HG02970 (cell line): Measurements from ENCODE around the gene EIF3K.
"Not testable (repeated sequence)": the region's sequence is repeated elsewhere in the genome, so short reads cannot be mapped to it uniquely, and the experiment has no call there.

Experiments used
- ATAC-seq: cut with Tn5 transposase; IDR thresholded peaks from one replicate; pipeline ENCODE4 v1.9.1; 2021; ENCODE audit warnings: mild to moderate bottlenecking, moderate library complexity, moderate number of reproducible peaks; ENCODE audit not compliant: unreplicated experiment, low FRiP score

The EIF3K gene, protein sequence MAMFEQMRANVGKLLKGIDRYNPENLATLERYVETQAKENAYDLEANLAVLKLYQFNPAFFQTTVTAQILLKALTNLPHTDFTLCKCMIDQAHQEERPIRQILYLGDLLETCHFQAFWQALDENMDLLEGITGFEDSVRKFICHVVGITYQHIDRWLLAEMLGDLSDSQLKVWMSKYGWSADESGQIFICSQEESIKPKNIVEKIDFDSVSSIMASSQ

DNA sequence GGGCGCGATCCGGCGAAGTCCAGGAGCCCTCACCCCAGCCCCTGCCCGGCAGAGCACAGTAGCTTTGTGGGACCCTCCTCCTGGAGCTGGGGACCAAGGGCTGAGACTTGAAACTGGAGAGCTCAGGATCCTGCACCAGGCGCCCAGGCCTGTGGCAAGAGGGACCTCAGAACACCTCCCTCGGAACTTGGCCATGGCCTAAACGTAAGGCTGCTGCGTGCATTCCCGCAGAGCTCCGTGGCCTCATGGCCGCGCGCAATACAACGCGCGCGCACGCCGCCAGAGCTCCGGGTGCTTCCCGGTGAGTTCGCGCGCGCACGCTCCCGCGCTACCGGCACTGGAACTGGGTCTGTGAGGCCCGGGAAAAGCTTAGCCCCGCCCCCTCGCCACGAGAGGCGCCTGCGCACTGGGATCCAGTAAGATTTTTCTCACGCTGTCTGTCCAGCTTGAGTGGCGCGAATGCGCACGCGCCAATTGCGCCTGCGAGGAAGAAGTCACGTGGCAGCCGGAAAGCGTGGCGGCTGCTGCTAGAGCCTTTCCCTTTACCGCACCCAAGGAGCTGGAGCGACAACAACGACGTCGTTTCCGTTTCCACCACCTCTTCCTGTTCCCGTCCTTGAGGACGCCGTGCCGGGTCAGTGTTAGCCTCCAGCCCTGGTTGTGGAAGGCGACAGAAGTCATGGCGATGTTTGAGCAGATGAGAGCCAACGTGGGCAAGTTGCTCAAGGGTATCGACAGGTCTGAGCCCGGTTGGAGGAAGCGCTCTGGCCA, at the start of gene EIF3K:
Gene EIF3K (plus strand): TSS at position 599 of the 771 bp plus-strand sequence. CDS start 81 bp downstream, at position 680.
- ATAC-seq = peak; percentile 62

DNA sequence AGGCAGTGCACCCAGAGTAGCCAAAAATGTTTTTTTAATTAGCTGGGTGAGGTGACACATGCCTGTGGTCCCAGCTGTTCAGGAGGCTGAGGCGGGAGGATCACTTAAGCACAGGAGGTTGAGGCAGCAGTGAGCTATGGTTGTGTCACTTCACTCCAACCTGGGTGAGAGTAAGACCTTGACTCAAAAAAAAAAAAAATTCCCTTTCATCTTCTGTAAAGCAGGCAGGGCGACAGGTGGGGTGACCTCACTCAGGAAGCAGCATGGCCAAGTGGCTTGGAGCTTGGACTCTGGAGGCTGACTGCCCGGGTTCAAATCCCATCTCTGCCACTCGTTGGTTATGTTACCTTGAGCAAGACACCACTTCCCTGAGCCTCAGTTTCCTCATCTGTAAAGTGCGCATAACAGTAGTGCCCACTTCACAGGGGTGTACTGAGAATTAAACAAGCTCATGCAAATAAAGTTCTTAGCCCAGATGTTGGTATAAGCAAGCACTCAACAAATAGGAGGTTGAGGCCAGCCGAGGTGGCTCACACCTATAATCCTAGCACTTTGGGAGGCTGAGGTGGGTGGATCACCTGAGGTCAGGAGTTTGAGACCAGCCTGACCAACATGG, 49.5 kb upstream of the EIF3K start:
- ATAC-seq = no peak

DNA sequence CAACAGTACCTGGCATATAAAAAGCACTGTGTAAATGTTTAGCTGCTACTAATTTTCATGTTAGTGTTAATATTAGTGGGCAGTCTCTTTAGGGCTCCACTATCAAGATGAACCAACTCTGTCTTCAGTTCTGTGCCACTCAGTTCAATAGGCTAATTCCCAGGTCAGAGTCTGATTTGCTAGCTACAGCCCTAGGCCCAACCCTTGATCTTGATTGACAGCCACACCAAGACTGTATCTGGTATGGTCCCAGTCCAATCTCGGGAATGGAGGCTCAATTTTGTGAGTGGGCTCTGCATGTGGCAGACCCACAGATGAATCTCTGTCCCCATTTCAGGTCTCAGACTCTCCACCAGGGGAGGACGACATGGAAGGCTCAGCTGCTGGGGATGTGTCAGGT, 47.3 kb upstream of the EIF3K start:
- no peak for ATAC-seq

DNA sequence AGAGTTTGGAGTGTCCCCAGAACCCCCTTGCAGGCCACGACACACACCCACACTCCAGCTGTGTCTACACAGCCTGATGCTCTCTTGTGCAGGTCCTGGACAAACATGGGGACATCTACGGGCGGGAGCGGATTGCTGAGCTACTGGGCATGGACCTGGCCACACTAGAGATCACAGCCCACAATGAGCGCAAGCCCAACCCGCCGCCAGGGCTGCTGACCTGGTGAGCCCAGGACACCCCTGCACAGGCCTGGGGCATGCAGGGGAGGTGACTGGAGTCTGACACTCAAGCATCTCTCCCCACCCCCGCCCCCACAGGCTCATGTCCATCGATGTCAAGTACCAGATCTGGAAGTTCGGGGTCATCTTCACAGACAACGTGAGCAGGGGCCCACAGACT, 41.2 kb upstream of the EIF3K start:
- ATAC-seq = no peak

DNA sequence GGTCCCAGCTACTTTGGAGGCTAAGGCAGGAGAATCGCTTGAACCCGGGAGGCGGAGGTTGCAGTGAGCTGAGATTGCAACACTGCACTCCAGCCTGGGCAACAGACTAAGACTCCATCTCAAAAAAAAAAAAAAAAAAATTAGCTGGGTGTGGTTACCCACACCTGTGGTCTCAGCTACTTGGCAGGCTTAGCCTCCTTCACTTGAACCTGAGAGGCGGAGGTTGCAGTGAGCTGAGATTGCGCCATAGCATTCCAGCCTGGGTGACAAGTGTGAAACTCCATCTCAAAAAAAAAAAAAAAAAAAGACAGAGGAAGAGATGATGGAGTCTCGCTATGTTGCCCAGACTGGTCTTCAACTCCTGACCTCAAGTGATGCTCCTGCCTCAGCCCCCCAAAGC, 39.7 kb upstream of the EIF3K start:
- not testable (repeated sequence) for ATAC-seq

DNA sequence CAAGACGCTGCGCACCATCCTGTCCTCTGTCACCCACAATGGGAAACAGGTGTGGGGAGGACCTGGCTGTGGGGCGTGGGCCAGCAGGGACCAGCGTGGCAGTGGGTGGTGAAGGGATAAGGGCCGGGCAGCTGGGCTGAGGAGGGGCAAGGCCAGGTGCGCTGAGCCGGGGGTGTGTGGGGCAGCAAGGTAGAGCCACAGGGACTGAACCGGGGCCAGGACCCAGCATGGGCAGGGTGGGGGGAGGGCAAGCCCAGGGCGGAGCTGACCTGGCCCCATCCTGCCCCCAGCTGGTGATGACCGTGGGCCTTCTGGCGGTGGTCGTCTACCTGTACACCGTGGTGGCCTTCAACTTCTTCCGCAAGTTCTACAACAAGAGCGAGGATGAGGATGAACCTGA, 38.9 kb upstream of the EIF3K start:
- ATAC-seq = no peak

DNA sequence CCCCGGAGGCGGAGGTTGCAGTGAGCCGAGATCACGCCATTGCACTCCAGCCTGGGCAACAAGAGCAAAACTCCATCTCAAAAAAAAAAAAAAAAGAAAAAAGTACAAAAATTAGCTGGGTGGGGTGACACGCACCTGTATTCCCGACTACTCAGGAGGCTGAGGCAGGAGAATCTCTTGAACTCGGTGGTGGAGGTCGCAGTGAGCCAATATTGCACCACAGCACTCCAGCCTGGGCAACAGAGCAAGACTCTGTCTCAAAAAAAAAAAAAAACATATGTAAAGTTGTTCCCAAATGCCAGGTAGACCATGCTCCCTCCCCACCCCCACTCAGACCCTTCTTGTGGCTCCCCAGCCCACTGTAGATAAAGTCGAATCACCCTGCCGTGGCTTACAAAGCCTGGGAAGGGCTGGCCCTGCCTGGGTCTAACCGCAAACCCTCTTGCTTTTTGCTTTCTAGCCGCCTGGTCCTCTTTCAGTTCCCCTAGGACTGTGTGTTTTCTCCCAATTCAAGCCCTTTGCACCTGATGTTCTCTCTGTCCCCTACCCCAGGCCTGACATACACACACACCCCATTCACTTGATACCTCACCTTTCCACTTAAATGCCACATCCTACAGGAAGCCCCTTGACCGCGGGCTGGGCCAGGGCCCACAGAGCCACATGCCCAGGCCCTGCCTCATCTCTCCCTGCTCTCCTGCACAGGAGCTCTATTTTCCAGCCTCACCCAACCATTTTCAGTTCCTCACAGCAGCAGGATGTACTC, 35.6 kb upstream of the EIF3K start:
- ATAC-seq = no peak

DNA sequence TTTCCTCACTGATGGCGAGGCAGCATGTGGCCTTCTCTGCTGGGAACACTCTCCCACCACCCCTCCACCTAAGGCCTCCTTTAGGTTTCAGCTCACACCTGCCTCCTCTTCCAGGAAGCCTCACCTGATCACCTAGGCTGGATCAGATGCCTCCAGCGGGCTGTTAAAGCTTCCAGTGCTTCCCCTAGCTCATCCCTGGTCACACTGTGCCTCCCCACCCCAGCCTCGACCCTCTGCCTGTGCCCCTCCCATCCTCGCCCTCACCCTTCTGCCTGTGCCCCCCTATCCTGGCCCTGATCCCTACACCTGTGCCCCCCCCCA, 35.0 kb upstream of the EIF3K start:
- no peak for ATAC-seq

DNA sequence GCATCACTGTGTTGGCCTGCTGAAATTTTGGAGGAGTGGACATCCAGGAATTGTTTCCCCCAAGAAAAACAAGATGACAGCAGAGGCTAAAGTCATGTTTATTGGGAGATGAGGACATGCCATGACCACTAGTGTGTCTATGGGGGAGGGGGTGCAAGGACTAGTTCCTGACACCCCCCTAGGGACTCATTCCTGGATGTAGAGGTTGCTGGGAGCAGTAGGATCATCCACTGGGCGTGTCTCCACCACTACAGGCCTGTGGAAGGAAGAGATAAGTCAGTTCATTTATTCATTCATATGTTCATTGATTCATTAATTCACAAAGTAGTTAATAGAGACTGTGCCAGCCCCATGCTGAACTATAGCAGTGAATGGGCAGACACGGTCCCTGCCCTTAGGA, 31.4 kb upstream of the EIF3K start:
- no peak for ATAC-seq

DNA sequence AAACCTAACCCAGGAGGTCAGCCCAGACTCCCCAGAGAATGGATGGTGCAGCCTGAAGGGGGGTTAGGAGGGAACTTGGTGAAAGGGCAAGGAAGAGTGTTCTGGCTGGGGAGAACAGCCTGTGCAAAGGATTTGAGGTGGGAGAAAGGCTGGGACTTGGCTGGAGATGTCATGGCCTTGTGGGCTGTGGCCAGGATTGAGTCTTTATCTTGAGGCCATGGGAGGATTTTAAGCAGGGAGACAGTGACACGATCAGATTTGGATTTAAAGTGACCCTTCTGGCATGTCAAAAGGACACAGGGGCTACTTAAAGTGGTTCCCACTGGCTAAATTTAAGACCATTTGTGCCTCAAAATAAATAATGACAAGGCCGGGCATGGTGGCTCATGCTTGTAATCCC, 30.9 kb upstream of the EIF3K start:
- no peak for ATAC-seq

DNA sequence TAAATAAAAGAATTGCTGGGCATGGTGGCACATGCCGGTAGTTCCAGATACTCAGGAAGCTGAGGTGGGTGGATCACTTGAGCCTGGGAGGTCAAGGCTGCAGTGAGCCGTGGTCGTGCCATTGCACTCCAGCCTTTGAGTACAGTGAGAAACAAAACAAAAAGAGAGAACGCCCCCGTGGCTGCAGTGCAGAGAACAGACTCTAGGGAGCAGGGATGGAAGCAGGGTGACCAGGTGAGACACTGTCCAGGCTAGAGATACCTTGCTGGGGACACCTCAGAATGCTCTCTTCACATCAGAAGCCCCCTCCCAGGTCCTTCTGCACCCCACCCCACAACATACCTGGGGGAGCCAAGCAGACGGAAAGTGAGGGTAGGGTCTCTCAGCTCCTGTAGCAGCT, 26.0 kb upstream of the EIF3K start:
- ATAC-seq = no peak

DNA sequence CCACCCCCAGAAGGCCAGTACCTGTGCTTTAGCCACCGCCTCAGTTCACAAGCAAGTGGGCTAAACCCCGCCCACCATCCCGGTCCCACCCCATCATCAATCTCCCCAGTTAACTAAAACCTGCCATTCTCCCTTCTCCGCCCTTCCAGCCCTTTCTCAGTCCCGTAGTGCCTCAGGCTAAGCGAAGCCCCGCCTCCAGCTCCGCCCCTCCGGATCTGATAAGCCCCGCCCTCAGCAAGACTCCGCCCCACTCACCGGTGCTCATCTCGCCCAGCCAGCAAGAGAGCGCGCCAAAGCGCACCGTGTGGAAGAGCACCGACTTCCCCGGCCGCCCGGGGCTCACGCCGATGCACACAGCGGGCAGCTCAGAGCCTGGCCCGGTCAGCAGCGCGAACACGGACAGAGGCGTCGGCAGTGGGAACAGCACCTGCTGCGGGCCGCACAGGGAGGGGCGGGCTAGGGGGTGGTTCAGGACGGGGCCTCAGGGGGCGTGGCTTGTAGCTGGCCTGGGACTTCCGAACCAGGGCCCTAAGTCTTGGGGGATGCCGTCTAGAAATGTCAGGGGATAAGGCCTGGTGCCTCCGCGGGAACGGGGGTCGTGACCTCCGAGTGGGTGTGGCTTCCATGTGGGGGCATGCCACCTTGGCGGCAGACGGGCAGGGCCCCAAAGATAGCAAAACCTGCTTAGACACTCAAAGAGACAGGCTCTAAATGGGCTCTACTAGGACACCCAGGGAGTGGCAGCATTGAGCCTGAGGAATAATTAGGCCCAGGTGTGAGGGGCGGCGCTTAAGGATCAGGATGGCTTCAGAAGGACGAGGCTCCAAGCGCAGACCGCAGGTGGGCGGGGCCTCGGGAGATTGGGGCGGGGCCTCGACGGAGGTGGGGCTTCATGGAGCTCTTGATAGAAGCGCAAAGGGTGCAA, 22.7 kb upstream of the EIF3K start:
- no peak for ATAC-seq

DNA sequence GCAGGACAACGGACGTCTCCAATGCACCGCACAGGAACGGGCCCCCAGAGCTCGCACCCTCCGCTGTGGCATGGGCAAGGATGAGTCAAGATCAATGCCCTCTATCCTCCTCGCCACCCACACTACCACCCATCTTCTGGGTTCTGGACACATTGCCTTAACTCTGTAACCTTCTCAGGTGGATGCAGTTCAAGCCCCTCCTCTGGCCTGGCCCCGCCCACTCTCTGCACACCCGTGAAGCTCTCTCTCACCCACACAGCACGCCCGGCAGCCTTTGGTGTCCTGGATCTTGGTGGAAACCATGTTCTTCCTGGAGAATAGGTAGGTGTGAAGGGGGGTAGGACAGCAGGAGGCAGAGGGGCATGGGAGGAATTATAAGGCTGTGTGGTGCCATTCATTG, 21.9 kb upstream of the EIF3K start:
- ATAC-seq = no peak

DNA sequence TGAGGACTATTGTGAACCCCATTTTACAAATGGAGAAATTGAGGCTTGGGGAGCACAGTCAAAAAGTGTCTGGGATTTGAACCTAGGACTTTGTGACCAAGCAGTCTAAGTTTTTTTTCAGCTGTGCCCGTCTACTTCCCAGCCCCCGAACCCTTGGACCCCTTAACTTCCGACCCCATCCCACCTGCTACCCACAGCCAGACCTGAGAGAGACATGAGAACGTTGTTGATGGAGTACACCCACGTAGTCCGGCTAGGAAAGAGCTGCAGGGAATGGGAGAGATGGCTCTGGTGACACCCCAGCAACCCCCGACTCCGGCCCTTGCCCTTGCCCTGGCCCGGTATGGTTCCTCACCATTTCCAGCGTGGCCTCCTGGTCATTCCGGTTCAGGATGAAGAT, 19.3 kb upstream of the EIF3K start:
- ATAC-seq = no peak

DNA sequence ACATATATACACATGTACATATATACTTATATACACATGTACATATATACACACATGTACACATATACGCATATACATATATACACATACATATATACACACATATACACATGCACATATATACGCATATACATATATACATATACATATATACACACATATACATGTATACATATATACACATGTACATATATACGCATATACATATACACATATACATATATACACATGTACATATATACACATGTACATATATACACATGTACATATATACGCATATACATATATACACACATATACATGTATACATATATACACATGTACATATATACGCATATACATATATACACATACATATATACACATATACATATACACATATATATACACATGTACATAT, 16.1 kb upstream of the EIF3K start:
- not testable (repeated sequence) for ATAC-seq

DNA sequence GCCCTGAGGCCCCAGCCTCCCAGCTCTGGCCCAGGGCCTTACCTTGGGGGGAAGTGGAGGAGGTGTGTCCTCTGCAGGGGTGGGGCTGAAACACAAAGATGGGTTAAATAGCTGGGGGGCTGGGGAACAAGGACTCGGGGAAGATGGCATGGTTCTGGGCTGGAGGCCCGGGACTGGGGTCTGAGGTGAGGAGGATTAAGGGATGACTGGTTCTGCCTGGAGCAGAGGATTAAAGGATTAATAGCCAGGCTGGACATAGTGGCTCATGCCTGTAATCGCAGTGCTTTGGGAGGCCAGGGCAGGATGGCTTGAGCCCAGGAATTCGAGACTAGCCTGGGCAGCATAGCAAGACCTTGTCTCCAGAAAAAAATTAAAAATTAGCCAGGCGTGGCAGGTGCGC, 12.9 kb upstream of the EIF3K start:
- no peak for ATAC-seq

DNA sequence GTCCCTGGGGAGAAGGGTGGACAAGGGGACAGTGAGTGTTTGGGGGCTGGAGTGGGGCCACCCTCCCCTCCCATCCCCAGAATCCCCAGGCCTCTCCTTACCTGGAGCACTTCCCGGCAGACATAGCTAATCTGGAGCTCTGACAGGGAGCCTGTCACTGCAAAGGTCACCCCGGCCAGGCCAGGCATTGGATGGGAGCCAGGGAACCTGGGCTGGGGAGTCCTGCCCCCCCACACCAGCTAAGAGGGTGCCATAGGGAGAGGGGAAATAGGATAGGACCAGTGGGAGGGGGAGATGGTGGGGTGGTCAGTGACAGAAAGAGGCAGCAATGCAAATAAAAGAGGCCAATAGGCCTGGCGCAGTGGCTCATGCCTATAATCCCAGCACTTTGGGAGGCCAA, 4.7 kb upstream of the EIF3K start:
- ATAC-seq = no peak

DNA sequence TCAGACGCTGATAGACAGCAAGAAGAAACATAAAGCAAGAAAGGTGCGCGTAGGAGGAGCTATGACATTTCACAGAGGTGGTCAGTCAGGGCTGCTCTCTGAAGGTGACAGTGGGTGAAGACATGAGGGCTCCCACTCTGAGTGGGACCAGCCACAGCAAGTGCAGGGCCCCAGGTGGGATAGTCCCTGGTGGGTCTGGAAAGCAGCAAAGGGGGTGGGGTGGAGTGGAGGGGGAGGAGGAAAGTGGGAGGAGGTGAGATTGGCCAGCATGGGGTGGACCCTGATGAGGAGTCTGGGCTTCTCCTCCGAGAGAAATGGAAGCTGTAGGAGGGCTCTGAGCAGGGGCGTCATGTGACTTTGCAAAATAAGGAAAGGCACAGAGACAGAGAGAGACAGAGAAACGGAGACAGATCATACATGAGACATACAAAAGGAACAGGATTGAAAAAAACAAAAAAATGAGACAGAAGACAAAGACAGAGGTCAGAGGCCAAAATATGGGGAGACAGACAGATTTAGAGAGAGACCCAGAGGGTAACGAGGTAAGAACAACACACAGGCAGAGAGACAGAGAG, 3.9 kb upstream of the EIF3K start:
- ATAC-seq = no peak

DNA sequence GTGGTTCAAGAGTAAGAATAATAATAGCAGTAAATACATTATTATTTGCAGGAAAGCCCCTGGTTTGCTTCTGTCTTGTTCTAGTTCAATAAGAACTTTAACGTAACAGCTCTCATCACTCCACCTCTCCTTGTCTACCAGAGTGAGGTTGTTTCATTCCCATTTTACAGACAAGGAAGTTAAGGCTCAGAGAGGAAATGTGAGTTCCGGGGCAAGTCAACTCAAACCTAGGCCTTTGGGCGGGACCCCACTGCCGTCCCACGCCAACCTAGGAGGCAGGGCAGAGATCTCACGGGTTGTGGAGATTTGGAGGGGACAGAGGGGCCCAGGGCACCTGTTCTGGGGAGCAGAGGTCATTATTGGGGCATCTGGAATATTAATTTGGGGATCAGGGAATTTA, 2.7 kb upstream of the EIF3K start:
- no peak for ATAC-seq

DNA sequence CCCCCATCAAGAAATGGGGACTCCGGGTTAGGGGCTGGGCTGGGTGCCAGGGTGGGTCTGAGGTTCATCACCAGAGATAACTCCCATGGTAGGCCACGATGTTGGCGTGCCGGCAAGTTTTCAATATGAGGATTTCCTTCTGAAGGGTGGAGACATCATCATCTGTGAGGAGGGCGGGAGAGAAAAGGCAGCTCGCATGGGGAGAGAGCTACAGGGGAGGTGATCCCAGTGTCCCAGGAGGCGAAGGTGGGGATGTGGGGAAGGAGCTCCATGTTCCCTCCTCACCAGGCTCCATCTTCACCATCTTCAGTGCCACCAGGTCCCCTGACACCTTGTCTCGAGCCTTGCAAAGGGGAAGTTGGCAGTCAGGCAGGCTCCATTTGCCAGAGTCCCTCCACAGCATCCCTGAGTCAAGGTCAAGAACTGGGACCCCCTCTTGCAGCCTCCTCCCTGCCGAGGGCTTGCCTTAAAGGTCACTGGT, 1.7 kb upstream of the EIF3K start:
- ATAC-seq = no peak
